PC-9 (cell line): ENCODE data around the gene CNNM3. TPM values are rescaled to one million over a fixed set of nuclear protein-coding genes. Genes with fewer than 3 reads are reported as not detected.

Experiments used
- BruUV-seq: library from RNA; stranded (reverse); fragments of 400-500 nt; replicated peaks from 2 replicates; lab custom pipeline; 2021; lab: Mats Ljungman, UMichigan
- CTCF ChIA-PET: fragments of 300-600 bp; sonication (Branson Sonifier 250); formaldehyde crosslinking; loops from one replicate; lab custom pipeline; 2022; ENCODE audit warnings: antibody characterized with exemption; lab: Charles Lee
- POLR2A ChIA-PET: fragments of 300-600 bp; sonication (Branson Sonifier 250); formaldehyde crosslinking; loops from one replicate; lab custom pipeline; 2022; ENCODE audit warnings: antibody characterized with exemption; ENCODE audit not compliant: unreplicated experiment; lab: Charles Lee
- DNase-seq, 2 experiments: peaks; one replicate each; pipeline versions ENCODE4 v3.0.0 to v3.0.0-alpha.2; 2015 to 2022; ENCODE audit warnings: mixed read lengths in 1 of 2
- H2AFZ ChIP-seq: fragments of 200-600 bp; sonication (generic); 2 replicates; pipeline ENCODE4 v1.8.1; 2017; ENCODE audit warnings: antibody characterized with exemption
- H3F3A ChIP-seq: fragments of 200-600 bp; sonication (generic); 2 replicates; pipeline ENCODE4 v1.8.1; 2017; ENCODE audit warnings: antibody characterized with exemption, mild to moderate bottlenecking, low read depth; ENCODE audit not compliant: insufficient read depth
- H3K27ac ChIP-seq: fragments of 200-600 bp; sonication (generic); 2 replicates; pipeline ENCODE4 v1.6.1; 2016; ENCODE audit warnings: mixed run types
- H3K27me3 ChIP-seq: fragments of 200-600 bp; sonication (generic); 2 replicates; pipeline ENCODE4 v1.6.1; 2016; ENCODE audit warnings: low read depth, mixed run types; ENCODE audit not compliant: insufficient read depth
- H3K36me3 ChIP-seq: fragments of 200-600 bp; sonication (generic); 2 replicates; pipeline ENCODE4 v1.6.1; 2016; ENCODE audit warnings: low read depth, mixed run types
- H3K4me1 ChIP-seq: fragments of 200-600 bp; sonication (generic); replicated peaks from 2 replicates; pipeline ENCODE4 v1.6.1; 2016; ENCODE audit warnings: mixed run types; ENCODE audit not compliant: insufficient read depth
- H3K4me2 ChIP-seq: fragments of 200-600 bp; sonication (generic); 2 replicates; pipeline ENCODE4 v1.6.1; 2017; ENCODE audit warnings: mixed run types
- H3K4me3 ChIP-seq: fragments of 200-600 bp; sonication (generic); 2 replicates; pipeline ENCODE4 v1.6.1; 2016; ENCODE audit warnings: mixed run types
- H3K79me2 ChIP-seq: fragments of 200-600 bp; sonication (generic); 2 replicates; pipeline ENCODE4 v1.6.1; 2017; ENCODE audit warnings: low read depth, mixed run types
- H3K9me2 ChIP-seq: fragments of 200-600 bp; sonication (generic); 2 replicates; pipeline ENCODE4 v1.8.1; 2017; ENCODE audit warnings: mild to moderate bottlenecking; ENCODE audit not compliant: insufficient read depth
- H3K9me3 ChIP-seq: fragments of 200-600 bp; sonication (generic); 2 replicates; pipeline ENCODE4 v1.8.1; 2016; ENCODE audit warnings: low read depth; ENCODE audit not compliant: insufficient read depth
- H4K20me1 ChIP-seq: fragments of 200-600 bp; sonication (generic); 2 replicates; pipeline ENCODE4 v1.8.1; 2017; ENCODE audit not compliant: insufficient read depth
- CTCF ChIP-seq: fragments of 200-600 bp; sonication (generic); conservative IDR thresholded peaks from 2 replicates; pipeline ENCODE4 v1.6.1; 2017; ENCODE audit warnings: mixed run types, antibody characterized with exemption, mild to moderate bottlenecking, moderate library complexity
- EZH2 ChIP-seq: fragments of 200-600 bp; sonication (generic); IDR thresholded peaks from 2 replicates; pipeline ENCODE4 v1.8.0; 2017; ENCODE audit warnings: antibody characterized with exemption, low read depth
- intact Hi-C: fragments of 100-400 bp; cut with micrococcal nuclease; formaldehyde crosslinking; loops from one replicate; pipeline ENCODE4 v1.10.0; 2022; ENCODE audit not compliant: unreplicated experiment
- total RNA-seq: library from RNA; stranded (reverse); gene quantifications from 2 replicates; pipeline ENCODE4 v1.2.3, GENCODE V29; 2021

CNNM3 gene
- total RNA-seq, 1 experiment from 2014 or later, result 28.7 TPM

- H3K27me3 ChIP-seq, result no peaks in the 10 kb centered on the region
- BruUV-seq, result no TSS peak
- no peak overlapping the region for H3K4me2 ChIP-seq
- H4K20me1 ChIP-seq, result peaks cover 15% of the 10 kb centered on the region
- H3F3A ChIP-seq, result peaks cover 12% of the 10 kb centered on the region
- intact Hi-C loops, result no loop called here
- no peak overlapping the region for H2AFZ ChIP-seq
- H3K27ac ChIP-seq, result no peak overlapping the region
- peaks cover 17% of the 10 kb centered on the region for H3K79me2 ChIP-seq
- no peak for DNase-seq
- ChIA-PET POLR2A (interaction anchor here (0.7 kb wide), 1 partner anchor 320 kb away, joined by 21 read pairs; no protein-coding TSS in a partner anchor), CTCF (no interaction called here)
- H3K9me2 ChIP-seq, result no peaks in the 10 kb centered on the region
- no peak overlapping the region for H3K4me3 ChIP-seq
- no peaks in the 10 kb centered on the region for H3K36me3 ChIP-seq
- TF ChIP-seq EZH2 (no peak), CTCF (no peak)
- H3K9me3 ChIP-seq, result no peaks in the 10 kb centered on the region
- H3K4me1 ChIP-seq, result peaks cover 20% of the 10 kb centered on the region
Observed at GRCh38 chr2:96813656-96814055, 2.4 kb upstream of the CNNM3 start.

GRCh38 chr2:96815326-96816126 is 542 bp upstream of the CNNM3 start:
- Histone ChIP-seq H3K27me3 (no peaks in the 10 kb centered on the region), H3K4me1 (peaks cover 26% of the 10 kb centered on the region), H3K79me2 (peaks cover 33% of the 10 kb centered on the region), H3K4me3 (peak overlapping the region; percentile 87), H3K27ac (peak overlapping the region; percentile 7; the same call in 1 of the 2 replicates), H3K4me2 (peak overlapping the region; percentile 86), H3F3A (peaks cover 12% of the 10 kb centered on the region), H2AFZ (peak overlapping the region; percentile 92), H3K9me3 (no peaks in the 10 kb centered on the region), H3K9me2 (no peaks in the 10 kb centered on the region), H3K36me3 (no peaks in the 10 kb centered on the region), H4K20me1 (peaks cover 22% of the 10 kb centered on the region)
- TF ChIP-seq EZH2, result no peak
- TF ChIP-seq CTCF, result 0 out of 2 replicates have a peak, but pooled peaks have one; percentile 16
- POLR2A ChIA-PET, result interaction anchor here (0.5 to 0.7 kb wide), 5 partner anchors 53 to 635 kb away, joined by 3 to 4 read pairs (median 3); no protein-coding TSS in a partner anchor
- intact Hi-C loops, result loop anchor here (1.0 to 5.0 kb wide), 7 partner anchors 17 to 297 kb away; partner anchors contain the start of genes ANKRD36 and ANKRD39
- peak; percentile 24 to 54 for DNase-seq
- CTCF ChIA-PET, result interaction anchor here (0.6 to 1.3 kb wide), 3 partner anchors 43 to 282 kb away, joined by 3 to 4 read pairs (median 3); partner anchors contain the start of gene ANKRD39
- TSS peak; percentile 61 for BruUV-seq

- Histone ChIP-seq H2AFZ (peak overlapping the region; percentile 61; the same call in 1 of the 2 replicates), H3K27ac (no peak overlapping the region)
- POLR2A ChIA-PET, result no interaction called here
Observed at GRCh38 chr2:96816836-96817702, 1.0 kb downstream of the CNNM3 start.

More at GRCh38 chr2:96816836-96817702, 1.0 kb downstream of the CNNM3 start:
- Histone ChIP-seq H3K9me2 (no peaks in the 10 kb centered on the region), H3K4me2 (peak overlapping the region; percentile 99), H3K27me3 (no peaks in the 10 kb centered on the region), H3K36me3 (0 out of 2 replicates have a peak, but pooled peaks cover 4% of the 10 kb centered on the region), H3K4me1 (peaks cover 26% of the 10 kb centered on the region), H3F3A (peaks cover 12% of the 10 kb centered on the region), H4K20me1 (peaks cover 28% of the 10 kb centered on the region), H3K79me2 (peaks cover 44% of the 10 kb centered on the region), H3K9me3 (no peaks in the 10 kb centered on the region), H3K4me3 (peak overlapping the region; percentile 80)
- no peak for TF ChIP-seq EZH2
- DNase-seq, result peak in 1 of 2 experiments; percentile 19
- intact Hi-C loops, result loop anchor here (1.0 to 5.0 kb wide), 7 partner anchors 15 to 296 kb away; partner anchors contain the start of genes ANKRD36 and ANKRD39
- no TSS peak for BruUV-seq
- CTCF ChIA-PET, result interaction anchor here (0.8 kb wide), 1 partner anchor 263 kb away, joined by 5 read pairs; no protein-coding TSS in a partner anchor
